A549 (cell line): Measurements from ENCODE around the gene DENR. TPM values are rescaled to one million over a fixed set of nuclear protein-coding genes. Genes with fewer than 3 reads are reported as not detected.

Experiments
- ATAC-seq, 2 experiments: fragments of 200-7000 bp in 1 of 2; fragments of >200 bp in 1 of 2; cut with Nextera tagmentation in 1 of 2; cut with Tn5 transposase in 1 of 2; 3 replicates each; pipeline versions ENCODE4 v1.8.0 to v1.9.1; 2018 to 2020; ENCODE audit warnings: mild to moderate bottlenecking in 1 of 2, moderate library complexity in 1 of 2
- CTCF ChIA-PET: fragments of 300-600 bp; sonication (Branson Sonifier 250); formaldehyde crosslinking; extraction: SDS; loops from one replicate; lab custom pipeline; 2021; ENCODE audit warnings: antibody characterized with exemption, inconsistent platforms; lab: Yijun Ruan, JAX
- POLR2A ChIA-PET: fragments of 350-600 bp; formaldehyde crosslinking; extraction: SDS; loops from one replicate; lab custom pipeline; 2021; ENCODE audit warnings: antibody characterized with exemption, inconsistent platforms; lab: Yijun Ruan, JAX
- DNase-seq, 2 experiments: peaks; one replicate each; pipeline versions ENCODE4 v3.0.0 to v3.0.0-alpha.2; 2011 to 2016; ENCODE audit warnings: low read depth in 1 of 2, low spot score in 1 of 2
- FAIRE-seq: peaks from 2 replicates; lab custom pipeline; 2011; peaks lifted over from hg19 to GRCh38; lab: Jason Lieb, UNC
- H3K27ac ChIP-seq, 2 experiments: fragments of >200 bp; sonication (Bioruptor Twin); formaldehyde crosslinking; 3 replicates each; pipeline ENCODE4 v1.5.1; 2016 to 2017
- H3K4me1 ChIP-seq: fragments of >200 bp; sonication (Bioruptor Twin); formaldehyde crosslinking; 3 replicates; pipeline ENCODE4 v1.6.1; 2016
- H3K4me2 ChIP-seq: fragments of >200 bp; sonication (Bioruptor Twin); formaldehyde crosslinking; 3 replicates; pipeline ENCODE4 v1.6.1; 2016
- H3K4me3 ChIP-seq: fragments of >200 bp; sonication (Bioruptor Twin); formaldehyde crosslinking; 3 replicates; pipeline ENCODE4 v1.5.1; 2016
- H3K9me3 ChIP-seq: fragments of >200 bp; sonication (Bioruptor Twin); formaldehyde crosslinking; 3 replicates; pipeline ENCODE4 v1.6.1; 2016
- CBX8 ChIP-seq: fragments of 200-600 bp; sonication (generic); IDR thresholded peaks from 2 replicates; pipeline ENCODE4 v1.6.1; 2016
- CEBPB ChIP-seq, 2 experiments: fragments of >200 bp in 1 of 2; sonication (Bioruptor Twin) in 1 of 2; formaldehyde crosslinking in 1 of 2; IDR thresholded peaks; 2 replicates each; pipeline ENCODE4 v1.6.1; 2012 to 2016
- EHMT2 ChIP-seq: fragments of 200-600 bp; sonication (generic); IDR thresholded peaks from 2 replicates; pipeline ENCODE4 v1.6.1; 2016; ENCODE audit warnings: antibody characterized with exemption, low read depth, mild to moderate bottlenecking, moderate library complexity
- EP300 ChIP-seq, 2 experiments: fragments of >200 bp; sonication (Bioruptor Twin); formaldehyde crosslinking; IDR thresholded peaks; 2 replicates in 1 of 2; 3 replicates in 1 of 2; pipeline ENCODE4 v1.6.1; 2016 to 2017
- FOXS1 ChIP-seq: fragments of 250-450 bp; sonication (Bioruptor Pico); IDR thresholded peaks from 2 replicates; pipeline ENCODE4 v1.5.0; 2020; ENCODE audit warnings: mild to moderate bottlenecking, moderate library complexity
- HEYL ChIP-seq: fragments of 250-450 bp; sonication (Bioruptor Pico); IDR thresholded peaks from 2 replicates; pipeline ENCODE4 v1.8.0; 2021; ENCODE audit warnings: mild to moderate bottlenecking, moderate library complexity
- HOXB5 ChIP-seq: fragments of 250-450 bp; sonication (Bioruptor Pico); IDR thresholded peaks from 2 replicates; pipeline ENCODE4 v1.5.0; 2020; ENCODE audit warnings: mild to moderate bottlenecking, moderate library complexity
- JUNB ChIP-seq: fragments of >200 bp; sonication (Bioruptor Twin); formaldehyde crosslinking; IDR thresholded peaks from 2 replicates; pipeline ENCODE4 v1.6.1; 2016
- MAFK ChIP-seq: fragments of 450-650 bp; IDR thresholded peaks from 2 replicates; pipeline ENCODE4 v1.6.1; 2014; ENCODE audit not compliant: partially characterized antibody
- MAZ ChIP-seq: fragments of 150-350 bp; IDR thresholded peaks from 2 replicates; pipeline ENCODE4 v1.6.1; 2014; ENCODE audit warnings: antibody characterized with exemption, low read depth, low read length, borderline replicate concordance
- MYC ChIP-seq: IDR thresholded peaks from 2 replicates; pipeline ENCODE4 v1.6.1; 2012; ENCODE audit warnings: mild to moderate bottlenecking, inconsistent platforms, low read length, improper control_type of control experiment, borderline replicate concordance
- NPAS2 ChIP-seq: fragments of 250-450 bp; sonication (Bioruptor Pico); IDR thresholded peaks from 2 replicates; pipeline ENCODE4 v1.8.0; 2022; ENCODE audit warnings: mild to moderate bottlenecking, moderate library complexity, borderline replicate concordance
- PHF8 ChIP-seq: fragments of 200-600 bp; sonication (generic); IDR thresholded peaks from 2 replicates; pipeline ENCODE4 v1.6.1; 2016; ENCODE audit warnings: low read depth, mild to moderate bottlenecking, antibody characterized with exemption, moderate library complexity, borderline replicate concordance
- RCOR1 ChIP-seq: fragments of 150-350 bp; IDR thresholded peaks from 2 replicates; pipeline ENCODE4 v1.6.1; 2014; ENCODE audit warnings: antibody characterized with exemption, low read length, low read depth
- RNF2 ChIP-seq: fragments of 200-600 bp; sonication (generic); IDR thresholded peaks from 2 replicates; pipeline ENCODE4 v1.6.1; 2016; ENCODE audit warnings: low read depth, mild to moderate bottlenecking, antibody characterized with exemption, moderate library complexity, borderline replicate concordance
- ZC3H11A ChIP-seq: fragments of 450-650 bp; IDR thresholded peaks from 2 replicates; pipeline ENCODE4 v1.6.1; 2014; ENCODE audit warnings: antibody characterized with exemption, mild to moderate bottlenecking
- ZFP36 ChIP-seq: fragments of 450-650 bp; IDR thresholded peaks from 2 replicates; pipeline ENCODE4 v1.6.1; 2014; ENCODE audit warnings: borderline replicate concordance; ENCODE audit not compliant: partially characterized antibody
- WGBS: methylation state at CpG from one replicate; pipeline ENCODE4 v1.1.6; 2017; ENCODE audit errors: missing lambda C conversion rate; 5-methylcytosine and 5-hydroxymethylcytosine counted together
- polyA plus RNA-seq, 4 experiments: library from polyadenylated mRNA; depleted of rRNA in 3 of 4; stranded (reverse); fragments of >200 nt; fragmentation: RNase III in 1 of 4; extraction: RNeasy Plus Mini Kit Qiagen cat#74134 plus additional on column Dnase treatment in 1 of 4; gene quantifications; 2 replicates in 3 of 4; 3 replicates in 1 of 4; pipeline ENCODE4 v1.2.3, GENCODE V29; 2011 to 2017
- TF ChIP-seq, protein P1 (sequence below): IDR thresholded peaks from 2 replicates; pipeline ENCODE4 v1.6.1; 2012; ENCODE audit warnings: low read depth, borderline replicate concordance
- TF ChIP-seq, protein P2 (sequence below): fragments of 150-350 bp; IDR thresholded peaks from 2 replicates; pipeline ENCODE4 v1.6.1; 2014; ENCODE audit warnings: low read depth, mild to moderate bottlenecking, low read length

DENR gene
- polyA plus RNA-seq, 2 of the 4 experiments (the other 2 are of a cell fraction): 76.0 to 98.2 TPM

GRCh38 chr12:122732611-122733010, 20.0 kb upstream of the DENR start:
- Histone ChIP-seq H3K4me2 (no peak overlapping the region), H3K27ac (no peak overlapping the region), H3K4me1 (no peaks in the 10 kb centered on the region), H3K4me3 (no peak overlapping the region), H3K9me3 (no peaks in the 10 kb centered on the region)
- ChIA-PET CTCF (interaction anchor here (6.1 kb wide), 1 partner anchor 94 kb away, joined by 28 read pairs; no protein-coding TSS in a partner anchor), POLR2A (no interaction called here)
- ATAC-seq: no peak
- no peak for FAIRE-seq
- TF ChIP-seq ZFP36: peak; percentile 44
- TF ChIP-seq PHF8: no peak
- DNase-seq: no peak
- 78% methylated on average over 4 of the region's 4 CpGs for WGBS

DNA sequence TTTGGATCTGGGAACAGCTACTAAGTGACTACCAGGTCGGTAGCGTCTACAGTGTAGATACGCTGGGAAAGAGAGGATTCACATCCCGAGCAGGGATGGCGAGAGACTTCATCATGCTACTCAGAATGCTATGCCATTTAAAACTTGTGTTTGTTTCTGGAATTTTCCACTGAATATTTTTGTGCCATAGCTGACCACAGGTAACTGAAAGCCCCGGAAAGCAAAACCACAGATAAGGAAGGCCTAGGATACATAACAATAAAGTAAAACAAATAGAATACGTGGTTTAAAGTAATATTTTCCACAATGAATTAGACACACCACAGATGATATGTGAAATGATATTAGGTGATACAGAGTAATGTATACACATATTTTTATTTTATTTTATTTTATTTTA, 14.1 kb upstream of the DENR start:
- H3K27ac ChIP-seq: no peak overlapping the region
- DNase-seq (no peak), FAIRE-seq (no peak), ATAC-seq (no peak)
- H3K4me2 ChIP-seq: no peak overlapping the region
- POLR2A ChIA-PET: interaction anchor here (1.1 kb wide), 1 partner anchor 12 kb away, joined by 3 read pairs; no protein-coding TSS in a partner anchor
- no peaks in the 10 kb centered on the region for H3K9me3 ChIP-seq
- H3K4me3 ChIP-seq: no peak overlapping the region
- H3K4me1 ChIP-seq: no peaks in the 10 kb centered on the region
- CTCF ChIA-PET: interaction anchor here (0.8 to 2.2 kb wide), 2 partner anchors 14 to 101 kb away, joined by 3 to 7 read pairs; no protein-coding TSS in a partner anchor
- no peak for TF ChIP-seq NPAS2 (CRISPR knock-in tag)
- 92% methylated on average over 7 of the region's 7 CpGs for WGBS

DNA sequence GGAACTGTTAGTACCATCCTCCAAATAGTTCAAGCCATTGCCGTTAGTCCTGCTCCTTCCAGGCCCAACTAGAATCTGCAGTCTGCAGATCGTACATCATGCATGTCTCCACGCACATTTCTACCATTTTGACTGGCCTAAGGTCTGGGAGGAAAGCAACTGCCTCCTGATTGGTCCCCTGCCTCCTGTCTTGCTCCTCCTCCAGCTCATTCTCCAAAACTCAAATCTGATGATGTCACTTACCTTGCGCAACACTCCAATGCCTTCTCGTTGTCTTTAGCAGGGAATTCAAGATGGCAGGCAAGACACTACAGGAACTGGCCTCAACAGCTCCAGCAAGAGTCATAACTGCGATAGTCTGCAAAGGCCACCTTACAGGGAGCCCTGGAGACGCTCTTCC, 12.3 kb upstream of the DENR start:
- no peaks in the 10 kb centered on the region for H3K4me1 ChIP-seq
- H3K9me3 ChIP-seq: no peaks in the 10 kb centered on the region
- TF ChIP-seq, protein P1, sequence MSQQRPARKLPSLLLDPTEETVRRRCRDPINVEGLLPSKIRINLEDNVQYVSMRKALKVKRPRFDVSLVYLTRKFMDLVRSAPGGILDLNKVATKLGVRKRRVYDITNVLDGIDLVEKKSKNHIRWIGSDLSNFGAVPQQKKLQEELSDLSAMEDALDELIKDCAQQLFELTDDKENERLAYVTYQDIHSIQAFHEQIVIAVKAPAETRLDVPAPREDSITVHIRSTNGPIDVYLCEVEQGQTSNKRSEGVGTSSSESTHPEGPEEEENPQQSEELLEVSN: no peak
- TF ChIP-seq CEBPB (IDR thresholded peaks at IDR 0.05): peak; percentile 17 to 89; a peak in 3 of 4 replicates
- TF ChIP-seq RNF2: no peak
- TF ChIP-seq, all 56 proteins: peak for 1
- ChIA-PET POLR2A (no interaction called here), CTCF (interaction anchor here (0.8 to 2.2 kb wide), 3 partner anchors 12 to 103 kb away, joined by 3 to 11 read pairs (median 7); partner anchors contain the start of gene DENR)
- peak in 1 of 2 experiments; percentile 45 for DNase-seq
- Histone ChIP-seq H3K4me3 (no peak overlapping the region), H3K27ac (no peak overlapping the region), H3K4me2 (no peak overlapping the region)
- no peak for FAIRE-seq
- 86% methylated on average over 7 of the region's 7 CpGs for WGBS
- no peak for ATAC-seq

- no peak overlapping the region for H3K27ac ChIP-seq
- DNase-seq (no peak), ATAC-seq (no peak), FAIRE-seq (no peak)
- CTCF ChIA-PET: interaction anchor here (1.7 kb wide), 1 partner anchor 84 kb away, joined by 3 read pairs; no protein-coding TSS in a partner anchor
- WGBS: 91% methylated on average over 7 of the region's 7 CpGs
- no peak overlapping the region for H3K4me2 ChIP-seq
- no peaks in the 10 kb centered on the region for H3K9me3 ChIP-seq
- 0 out of 3 replicates have a peak, but pooled peaks cover 3% of the 10 kb centered on the region for H3K4me1 ChIP-seq
- POLR2A ChIA-PET: no interaction called here
- no peak overlapping the region for H3K4me3 ChIP-seq
- no peak for TF ChIP-seq HOXB5 (CRISPR knock-in tag)
- no peak for TF ChIP-seq HEYL (CRISPR knock-in tag)
- TF ChIP-seq PHF8: no peak
- no peak for TF ChIP-seq FOXS1
Measured at GRCh38 chr12:122743895-122744525, 8.6 kb upstream of the DENR start.

GRCh38 chr12:122747224-122748135, 5.1 kb upstream of the DENR start:
- ChIA-PET POLR2A (no interaction called here), CTCF (interaction anchor here (1.0 to 3.1 kb wide), 2 partner anchors 17 to 110 kb away, joined by 4 to 24 read pairs; partner anchors contain the start of gene HCAR1)
- DNase-seq (no peak), FAIRE-seq (no peak), ATAC-seq (no peak)
- peak overlapping the region in 1 of 2 experiments; percentile 79; a peak in 3 of 6 replicates for H3K27ac ChIP-seq
- H3K9me3 ChIP-seq: no peaks in the 10 kb centered on the region
- H3K4me2 ChIP-seq: no peak overlapping the region
- H3K4me3 ChIP-seq: no peak overlapping the region
- TF ChIP-seq ZC3H11A (no peak), MYC (no peak), RCOR1 (no peak), PHF8 (no peak), EHMT2 (no peak), CBX8 (no peak), MAZ (no peak), MAFK (no peak), JUNB (no peak), EP300 (IDR thresholded peaks at IDR 0.05) (no peak)
- TF ChIP-seq, protein P2, sequence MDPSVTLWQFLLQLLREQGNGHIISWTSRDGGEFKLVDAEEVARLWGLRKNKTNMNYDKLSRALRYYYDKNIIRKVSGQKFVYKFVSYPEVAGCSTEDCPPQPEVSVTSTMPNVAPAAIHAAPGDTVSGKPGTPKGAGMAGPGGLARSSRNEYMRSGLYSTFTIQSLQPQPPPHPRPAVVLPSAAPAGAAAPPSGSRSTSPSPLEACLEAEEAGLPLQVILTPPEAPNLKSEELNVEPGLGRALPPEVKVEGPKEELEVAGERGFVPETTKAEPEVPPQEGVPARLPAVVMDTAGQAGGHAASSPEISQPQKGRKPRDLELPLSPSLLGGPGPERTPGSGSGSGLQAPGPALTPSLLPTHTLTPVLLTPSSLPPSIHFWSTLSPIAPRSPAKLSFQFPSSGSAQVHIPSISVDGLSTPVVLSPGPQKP: no peak
- 69% methylated on average over 9 of the region's 9 CpGs for WGBS
- peaks cover 15% of the 10 kb centered on the region for H3K4me1 ChIP-seq
